GM12864 (cell line): ENCODE measurements around the gene IDUA.

Experiments used
- DNase-seq: peaks from one replicate; pipeline ENCODE4 v3.0.0-alpha.2; 2011; ENCODE audit warnings: low read depth
- H3K4me3 ChIP-seq: 2 replicates; pipeline ENCODE4 v1.5.1; 2011; ENCODE audit warnings: mild to moderate bottlenecking, low read depth, low read length, control low read depth
- CTCF ChIP-seq: IDR thresholded peaks from 2 replicates; pipeline ENCODE4 v1.5.1; 2011; ENCODE audit warnings: low read depth, mild to moderate bottlenecking, moderate library complexity, low read length, control low read depth, inconsistent platforms; ENCODE audit errors: missing control alignments

Gene IDUA

GRCh38 chr4:986428-986878 lies 391 bp upstream of the IDUA start:
- peak overlapping the region; percentile 53 for H3K4me3 ChIP-seq
- DNase-seq = no peak

GRCh38 chr4:987624-988513 lies 1.0 kb downstream of the IDUA start:
- H3K4me3 ChIP-seq = peak overlapping the region; percentile 53
- no peak for TF ChIP-seq CTCF
- DNase-seq = no peak

More at GRCh38 chr4:986428-986878, 391 bp upstream of the IDUA start:
- no peak for TF ChIP-seq CTCF

GRCh38 chr4:988726-989721 lies 2.2 kb downstream of the IDUA start:
- no peak for DNase-seq
- no peak overlapping the region for H3K4me3 ChIP-seq
- TF ChIP-seq CTCF = no peak

DNA sequence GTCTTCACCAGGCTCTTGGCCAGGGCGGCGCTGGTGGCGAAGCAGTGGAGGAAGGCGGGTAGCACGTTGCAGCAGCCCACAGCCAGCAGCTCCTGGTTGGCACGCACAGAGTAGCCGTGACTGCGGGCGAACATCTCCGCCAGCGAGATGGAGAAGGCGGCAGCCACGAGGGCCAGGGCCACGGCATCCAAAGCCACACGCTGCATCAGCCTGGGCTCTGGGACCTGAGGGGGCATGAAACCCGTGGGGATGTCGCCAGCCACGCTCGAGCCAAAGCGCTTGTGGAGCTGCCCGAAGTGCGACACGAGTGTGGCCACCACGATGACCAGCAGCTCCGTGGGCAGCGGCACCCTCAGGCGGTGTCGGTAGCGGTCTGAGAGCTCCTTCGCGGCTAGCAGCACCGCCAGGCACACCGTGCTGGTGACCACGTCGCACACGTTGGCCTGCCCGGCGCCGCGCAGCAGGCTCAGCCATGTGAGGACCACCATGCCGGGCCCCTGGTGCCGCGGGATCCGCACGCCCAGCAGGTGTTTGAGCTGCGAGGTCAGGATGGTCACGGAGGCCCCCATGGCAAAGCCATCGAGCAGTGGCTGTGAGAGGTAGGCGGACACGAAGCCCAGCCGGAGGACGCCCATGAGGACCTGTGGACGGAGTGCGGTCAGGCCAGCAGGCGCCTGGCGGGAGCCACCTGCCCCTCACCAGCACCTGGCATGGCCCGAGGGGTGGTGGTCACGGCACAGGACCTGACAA lies 3.1 kb downstream of the IDUA start:
- DNase-seq = no peak
- H3K4me3 ChIP-seq = no peak overlapping the region
- TF ChIP-seq CTCF = no peak

DNA sequence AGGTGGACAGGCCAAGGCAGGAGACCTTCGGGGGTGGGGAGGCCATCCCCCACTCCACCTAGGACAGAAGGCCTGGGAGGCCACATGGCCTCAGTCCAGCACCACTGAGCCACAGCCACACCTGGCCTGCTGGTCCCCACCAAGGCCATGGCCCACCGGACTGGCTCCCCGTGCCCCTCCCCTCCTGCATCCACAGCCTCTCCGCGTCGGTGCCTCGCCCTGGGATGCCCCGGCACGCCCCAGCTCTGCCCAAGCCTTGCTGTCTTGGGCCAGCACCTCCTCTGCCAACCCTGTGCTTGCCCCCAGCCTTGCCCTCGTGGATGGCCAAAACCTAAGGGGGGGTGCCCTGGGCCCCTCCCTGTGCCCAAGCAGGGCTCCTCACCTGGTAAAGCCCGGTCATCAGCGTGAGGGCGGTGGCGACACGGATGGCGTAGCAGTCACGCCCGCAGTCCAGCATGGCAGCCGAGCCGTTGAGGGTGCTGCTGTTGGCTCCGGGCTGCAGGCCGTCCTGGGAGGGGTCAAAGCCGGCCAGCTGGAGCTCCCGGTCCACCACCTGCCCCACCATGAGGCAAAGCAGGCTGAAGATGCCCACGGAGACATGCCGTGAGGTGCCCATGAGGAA lies 4.0 kb downstream of the IDUA start:
- no peak for TF ChIP-seq CTCF
- H3K4me3 ChIP-seq = no peak overlapping the region
- DNase-seq = no peak
